ENCODE results near the gene MUTYH. TPM values are rescaled to one million over a fixed set of nuclear protein-coding genes. Genes with fewer than 3 reads are reported as not detected.

MUTYH gene
- total and polyA plus RNA-seq, 5 donors, result 7.7 to 12.7 (median 11.0) TPM

DNA sequence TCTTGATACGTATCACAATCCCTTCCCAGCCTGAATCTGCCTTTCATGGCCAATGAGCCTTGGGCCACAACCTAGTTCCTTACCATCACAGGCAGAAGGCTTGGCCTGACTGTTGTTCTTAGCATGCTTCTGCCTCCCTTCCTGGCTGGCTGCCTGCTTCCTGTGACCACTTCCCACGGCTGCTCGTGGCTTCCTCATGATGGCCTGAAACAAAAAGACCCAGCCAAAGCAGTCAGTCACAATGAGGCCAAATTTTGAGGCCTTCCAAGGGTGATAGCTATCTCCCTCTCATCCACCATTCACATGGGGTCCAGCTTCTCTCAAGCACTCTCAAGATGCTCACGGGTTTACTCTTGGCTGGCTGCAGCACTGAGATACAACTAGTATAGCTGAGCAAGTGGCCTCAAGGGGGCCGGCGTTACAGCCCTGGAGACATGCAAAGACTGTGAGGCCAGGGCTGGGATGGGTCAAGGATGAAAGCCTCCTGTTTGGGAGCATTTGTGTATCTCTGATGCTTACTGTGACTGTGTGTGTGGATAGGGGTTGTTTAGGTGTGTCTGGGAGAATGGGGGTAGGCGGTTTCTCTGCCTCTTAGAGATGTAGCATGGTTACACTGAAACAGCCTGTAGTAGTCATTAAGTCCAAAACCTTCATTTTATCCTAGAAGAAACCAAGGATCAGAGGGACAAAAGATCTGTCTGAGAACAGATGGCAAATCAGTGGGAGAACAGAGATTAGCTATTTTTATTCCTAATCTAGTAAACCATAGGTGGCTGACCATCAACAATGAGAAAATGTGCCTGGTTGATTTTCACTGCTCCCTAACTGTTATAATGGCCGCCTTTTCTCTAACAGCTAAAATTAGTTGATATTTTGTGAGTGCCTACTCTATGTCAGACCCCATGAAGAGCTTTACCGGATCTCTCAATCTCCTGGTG is 5.7 kb downstream of the MUTYH start:
- Histone ChIP-seq H3K27ac (ENCODE audit: low read length) (no peak overlapping the region), H3K27me3 (ENCODE audit: control insufficient read depth, insufficient read depth) (no peaks in the 10 kb centered on the region), H3K4me1 (ENCODE audit: control insufficient read depth, insufficient read depth, low read length) (peaks cover 2% of the 10 kb centered on the region), H3K4me3 (ENCODE audit: low read length) (no peak overlapping the region), H3K9me3 (ENCODE audit: control insufficient read depth, low read length) (no peaks in the 10 kb centered on the region)
- DNase-seq, result peak; percentile 61 to 79 (median 77)
- peak in 1 of 2 donors; percentile 48 for ATAC-seq
- intact Hi-C loops (cut with DNase I), result no loop called here
- 61% methylated on average over 9 of the region's 9 CpGs for WGBS

DNA sequence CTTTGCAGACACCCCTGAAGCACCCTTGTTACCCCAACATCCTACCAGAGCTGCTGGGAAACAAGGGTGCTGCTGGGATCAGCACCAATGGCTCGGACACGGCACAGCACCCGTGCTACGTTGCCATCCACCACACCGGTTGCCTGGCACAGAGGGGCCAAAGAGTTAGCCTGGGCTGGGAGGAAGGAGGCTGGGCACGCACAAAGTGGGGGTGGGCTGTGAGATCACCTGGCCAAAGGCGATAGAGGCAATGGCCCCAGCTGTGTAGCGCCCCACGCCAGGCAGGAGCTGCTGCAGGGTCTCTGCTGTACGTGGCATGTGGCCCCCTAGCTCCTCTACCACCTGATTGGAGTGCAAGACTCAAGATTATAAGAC is 7.9 kb downstream of the MUTYH start:
- Histone ChIP-seq H3K9me3 (ENCODE audit: control insufficient read depth, low read length) (no peaks in the 10 kb centered on the region), H3K27ac (ENCODE audit: low read length) (no peak overlapping the region), H3K4me1 (ENCODE audit: control insufficient read depth, insufficient read depth, low read length) (peaks cover 2% of the 10 kb centered on the region), H3K27me3 (ENCODE audit: control insufficient read depth, insufficient read depth) (no peaks in the 10 kb centered on the region), H3K4me3 (ENCODE audit: low read length) (no peak overlapping the region)
- WGBS, result 95% methylated on average over 10 of the region's 10 CpGs
- intact Hi-C loops (cut with DNase I), result no loop called here
- ATAC-seq (no peak), DNase-seq (no peak)

DNA sequence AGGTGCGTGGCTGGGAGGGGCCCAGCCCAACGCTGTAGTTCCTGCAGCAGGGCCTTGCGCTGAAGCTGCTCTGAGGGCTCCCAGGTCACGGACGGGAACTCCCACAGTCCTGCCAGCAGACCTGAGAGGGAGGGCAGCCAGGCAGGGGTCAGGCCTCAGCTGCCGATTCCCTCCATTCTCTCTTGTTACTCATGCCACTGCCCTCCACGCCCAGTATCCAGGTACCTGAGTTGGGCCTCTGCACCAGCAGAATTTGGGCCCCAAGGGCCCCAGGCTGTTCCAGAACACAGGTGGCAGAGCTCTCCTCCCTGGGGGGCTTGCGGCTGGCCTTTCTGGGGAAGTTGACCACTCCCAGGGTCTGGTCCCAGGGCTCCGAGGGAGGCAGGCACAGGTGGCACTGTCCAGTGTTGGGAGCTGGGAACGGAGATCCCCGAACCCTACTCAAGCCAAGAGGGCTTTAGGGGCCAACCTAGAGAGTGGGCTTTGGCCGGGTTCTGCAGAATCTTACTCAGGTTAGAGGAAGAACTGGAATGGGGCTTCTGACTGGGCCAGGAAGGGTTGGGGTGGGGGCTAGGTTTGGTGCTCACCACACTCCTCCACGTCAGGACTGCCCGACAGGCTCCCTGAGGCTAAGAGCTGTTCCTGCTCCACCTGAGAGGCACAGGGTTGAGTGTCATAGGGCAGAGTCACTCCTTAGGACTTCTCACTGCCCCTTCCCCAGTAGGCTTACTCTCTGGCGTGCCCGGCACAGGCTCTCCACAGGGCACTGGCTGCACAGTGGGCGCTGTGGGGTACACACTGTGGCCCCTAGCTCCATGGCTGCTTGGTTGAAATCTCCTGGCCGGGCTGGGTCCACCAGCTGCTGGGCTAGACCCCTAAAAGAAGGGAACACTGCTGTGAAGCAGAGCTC is 8.5 kb downstream of the MUTYH start:
- DNase-seq (no peak), ATAC-seq (no peak)
- no peaks in the 10 kb centered on the region for H3K27me3 ChIP-seq (ENCODE audit: control insufficient read depth, insufficient read depth)
- 98% methylated on average over 18 of the region's 18 CpGs for WGBS
- intact Hi-C loops (cut with DNase I), result no loop called here
- no peak overlapping the region for H3K4me3 ChIP-seq (ENCODE audit: low read length)
- H3K27ac ChIP-seq (ENCODE audit: low read length), result no peak overlapping the region
- peaks cover 2% of the 10 kb centered on the region for H3K4me1 ChIP-seq (ENCODE audit: control insufficient read depth, insufficient read depth, low read length)
- no peaks in the 10 kb centered on the region for H3K9me3 ChIP-seq (ENCODE audit: control insufficient read depth, low read length)

DNA sequence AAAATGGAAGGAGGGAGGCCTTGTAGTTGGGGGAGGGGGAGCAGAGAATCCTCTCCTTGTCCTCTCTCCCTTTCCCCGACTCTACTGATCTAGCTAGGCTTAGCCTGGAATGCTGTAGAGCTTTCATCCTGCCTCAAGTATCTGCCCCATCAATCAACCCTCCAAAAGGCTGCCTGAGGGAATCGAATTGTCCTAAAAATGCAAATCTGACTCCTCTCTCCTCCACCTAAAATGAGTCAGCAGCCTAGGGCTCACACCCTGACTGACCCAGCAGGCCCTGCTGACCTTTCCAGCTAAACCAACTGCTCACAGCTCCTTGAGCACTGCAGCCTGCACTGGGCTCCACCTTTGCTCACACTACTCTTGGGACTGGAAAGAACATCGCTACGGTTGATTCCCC is 10.8 kb downstream of the MUTYH start:
- 72% methylated on average over 4 of the region's 4 CpGs for WGBS
- intact Hi-C loops (cut with DNase I), result no loop called here
- ATAC-seq (no peak), DNase-seq (no peak)
- peaks cover 1% of the 10 kb centered on the region for H3K4me1 ChIP-seq (ENCODE audit: control insufficient read depth, insufficient read depth, low read length)
- no peaks in the 10 kb centered on the region for H3K9me3 ChIP-seq (ENCODE audit: control insufficient read depth, low read length)
- H3K4me3 ChIP-seq (ENCODE audit: low read length), result no peak overlapping the region
- H3K27me3 ChIP-seq (ENCODE audit: control insufficient read depth, insufficient read depth), result no peaks in the 10 kb centered on the region
- no peak overlapping the region for H3K27ac ChIP-seq (ENCODE audit: low read length)

DNA sequence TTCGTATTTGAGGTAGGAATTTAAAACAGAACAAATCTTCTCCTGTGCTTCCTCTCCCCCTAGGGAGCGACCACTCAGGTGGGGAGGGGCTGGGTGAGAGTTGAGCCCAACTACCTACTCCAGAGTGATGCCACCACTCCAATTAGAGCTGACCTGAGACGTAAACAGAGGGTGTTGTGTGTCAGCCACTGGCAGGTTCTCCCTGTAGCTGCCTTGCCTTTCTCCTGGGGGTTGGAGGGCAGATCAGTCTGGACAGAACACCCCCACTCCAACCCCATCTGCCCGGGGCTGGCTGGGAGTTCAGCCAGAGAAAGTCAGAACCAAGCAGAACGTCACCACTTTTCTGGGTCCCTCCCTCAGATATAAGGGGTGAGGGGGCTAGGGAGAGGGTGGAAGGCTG is 11.6 kb downstream of the MUTYH start:
- Histone ChIP-seq H3K27me3 (ENCODE audit: control insufficient read depth, insufficient read depth) (no peaks in the 10 kb centered on the region), H3K27ac (ENCODE audit: low read length) (no peak overlapping the region), H3K4me3 (ENCODE audit: low read length) (no peak overlapping the region), H3K9me3 (ENCODE audit: control insufficient read depth, low read length) (no peaks in the 10 kb centered on the region), H3K4me1 (ENCODE audit: control insufficient read depth, insufficient read depth, low read length) (no peaks in the 10 kb centered on the region)
- WGBS, result 69% methylated on average over 5 of the region's 5 CpGs
- ATAC-seq (no peak), DNase-seq (no peak)
- intact Hi-C loops (cut with DNase I), result no loop called here

DNA sequence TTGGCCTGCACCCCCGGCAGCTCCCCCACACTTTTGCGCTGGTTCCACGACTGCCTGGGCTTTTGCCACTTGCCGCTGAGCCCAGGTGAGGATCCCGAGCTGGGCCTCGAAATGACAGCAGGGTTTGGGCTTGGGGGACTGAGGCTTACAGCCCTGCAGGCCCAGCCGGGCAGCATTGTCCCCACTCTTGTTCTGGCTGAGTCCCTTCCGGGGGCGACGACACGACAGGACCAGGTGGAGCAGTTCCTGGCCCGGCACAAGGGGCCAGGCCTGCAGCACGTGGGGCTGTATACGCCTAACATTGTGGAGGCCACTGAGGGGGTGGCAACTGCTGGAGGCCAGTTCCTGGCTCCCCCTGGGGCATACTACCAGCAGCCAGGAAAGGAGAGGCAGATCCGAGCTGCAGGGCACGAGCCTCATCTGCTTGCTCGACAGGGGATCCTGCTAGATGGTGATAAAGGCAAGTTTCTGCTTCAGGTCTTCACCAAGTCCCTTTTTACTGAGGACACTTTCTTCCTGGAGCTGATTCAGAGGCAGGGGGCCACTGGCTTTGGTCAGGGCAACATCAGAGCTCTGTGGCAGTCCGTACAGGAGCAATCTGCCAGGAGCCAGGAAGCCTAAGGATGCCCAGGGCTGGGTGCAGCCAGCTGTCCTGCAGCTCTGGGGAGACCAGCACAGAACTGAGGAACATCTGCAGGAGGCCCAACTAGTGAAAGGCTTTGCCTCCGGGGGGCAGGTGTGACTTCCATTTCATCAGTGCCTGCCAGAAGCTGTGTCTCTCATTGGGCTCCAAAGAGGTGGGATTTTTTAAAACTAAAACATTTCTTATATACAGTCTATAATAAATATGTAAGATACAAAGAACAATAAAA is 12.4 kb downstream of the MUTYH start:
- Histone ChIP-seq H3K4me1 (ENCODE audit: control insufficient read depth, insufficient read depth, low read length) (no peaks in the 10 kb centered on the region), H3K9me3 (ENCODE audit: control insufficient read depth, low read length) (no peaks in the 10 kb centered on the region), H3K4me3 (ENCODE audit: low read length) (no peak overlapping the region), H3K27me3 (ENCODE audit: control insufficient read depth, insufficient read depth) (no peaks in the 10 kb centered on the region), H3K27ac (ENCODE audit: low read length) (no peak overlapping the region)
- DNase-seq, result peak in 2 of 3 donors; percentile 32 to 64
- intact Hi-C loops (cut with DNase I), result no loop called here
- WGBS, result 72% methylated on average over 19 of the region's 19 CpGs
- ATAC-seq, result no peak

DNA sequence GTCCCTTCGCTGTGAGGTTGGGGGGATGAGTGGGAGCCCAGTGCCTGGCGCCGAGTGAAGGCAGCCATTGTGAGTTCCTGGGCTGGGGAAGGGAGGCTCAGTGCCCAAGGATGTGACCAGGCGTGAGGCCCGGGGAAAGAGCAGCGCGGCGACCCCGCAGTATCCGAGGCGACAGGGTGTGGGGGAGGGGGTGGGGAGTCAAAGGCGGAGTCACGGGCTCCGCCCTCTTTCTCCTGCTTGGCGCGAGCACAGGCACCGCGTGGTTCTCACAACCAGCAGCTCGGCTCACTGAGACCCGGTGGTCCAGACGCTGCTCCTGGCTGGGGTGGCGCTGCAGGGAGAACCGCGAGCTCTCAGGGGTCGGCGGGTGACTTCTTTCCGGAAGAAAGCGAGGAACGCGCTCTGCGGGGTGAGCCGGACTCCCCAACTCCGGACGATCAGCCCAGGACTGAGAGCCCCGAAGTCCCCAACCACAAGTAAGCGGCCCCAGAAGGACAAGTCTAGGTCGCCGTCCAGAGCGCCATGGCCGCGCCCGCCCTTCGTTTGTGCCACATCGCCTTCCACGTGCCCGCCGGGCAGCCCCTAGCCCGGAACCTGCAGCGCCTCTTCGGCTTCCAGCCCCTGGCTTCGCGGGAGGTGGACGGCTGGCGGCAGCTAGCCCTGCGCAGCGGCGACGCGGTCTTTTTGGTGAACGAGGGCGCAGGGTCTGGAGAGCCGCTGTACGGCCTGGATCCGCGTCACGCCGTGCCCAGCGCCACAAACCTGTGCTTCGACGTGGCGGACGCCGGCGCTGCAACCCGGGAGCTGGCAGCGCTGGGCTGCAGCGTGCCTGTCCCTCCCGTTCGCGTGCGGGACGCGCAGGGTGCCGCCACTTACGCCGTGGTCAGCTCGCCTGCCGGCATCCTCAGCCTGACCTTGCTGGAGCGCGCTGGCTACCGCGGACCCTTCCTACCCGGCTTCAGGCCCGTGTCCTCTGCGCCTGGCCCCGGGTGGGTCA is 13.3 kb downstream of the MUTYH start, which contains the start of gene HPDL:
Gene HPDL (plus strand): TSS at position 269 of the 997 bp plus-strand sequence. CDS start 254 bp downstream, at position 523.
- peak within 1 kb of the TSS; percentile 40 for H3K4me3 ChIP-seq (ENCODE audit: low read length)
- no peak within 1 kb of the TSS for H3K27ac ChIP-seq (ENCODE audit: low read length)
- ATAC-seq, result peak; percentile 90 to 91
- no peaks in the 10 kb centered on the region for H3K4me1 ChIP-seq (ENCODE audit: control insufficient read depth, insufficient read depth, low read length)
- H3K9me3 ChIP-seq (ENCODE audit: control insufficient read depth, low read length), result no peaks in the 10 kb centered on the region
- peak; percentile 77 to 90 (median 88) for DNase-seq
- intact Hi-C loops (cut with DNase I), result no loop called here
- 6% methylated on average over 96 of the region's 96 CpGs for WGBS
- no peaks in the 10 kb centered on the region for H3K27me3 ChIP-seq (ENCODE audit: control insufficient read depth, insufficient read depth)

DNA sequence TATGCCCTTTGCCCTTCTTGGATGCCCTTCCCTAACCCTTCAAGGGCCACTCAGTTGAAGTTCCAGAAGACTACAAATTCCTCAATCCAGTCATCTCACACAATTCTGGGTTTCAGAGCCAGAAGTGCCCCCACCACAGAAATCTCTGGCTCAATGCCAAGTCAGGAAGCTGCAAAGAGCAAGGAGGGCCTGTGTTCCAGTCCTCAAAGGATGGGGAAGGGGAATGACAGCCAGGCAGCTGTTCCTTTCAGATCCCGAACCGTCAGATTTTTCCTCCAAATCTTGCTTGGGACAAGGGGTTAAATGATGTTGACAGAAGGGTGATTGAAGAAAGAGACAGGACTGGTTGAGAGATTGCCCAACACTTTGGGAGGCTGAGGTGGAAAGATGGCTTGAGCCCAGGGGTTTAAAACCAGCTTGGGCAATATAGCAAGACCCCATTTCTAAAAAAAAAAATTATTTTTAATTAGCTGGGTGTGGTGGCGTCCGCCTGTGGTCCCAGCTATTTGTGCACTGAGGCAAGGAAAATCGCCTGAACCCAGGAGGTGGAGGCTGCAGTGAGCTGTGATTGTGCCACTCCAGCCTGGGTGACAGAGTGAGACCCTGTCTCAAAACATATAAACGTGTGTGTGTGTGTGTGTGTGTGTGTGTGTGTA is 14.3 kb downstream of the MUTYH start:
- no peaks in the 10 kb centered on the region for H3K9me3 ChIP-seq (ENCODE audit: control insufficient read depth, low read length)
- peak overlapping the region; percentile 40 for H3K4me3 ChIP-seq (ENCODE audit: low read length)
- no peaks in the 10 kb centered on the region for H3K27me3 ChIP-seq (ENCODE audit: control insufficient read depth, insufficient read depth)
- intact Hi-C loops (cut with DNase I), result no loop called here
- no peak overlapping the region for H3K27ac ChIP-seq (ENCODE audit: low read length)
- peak in 1 of 2 donors; percentile 5 for ATAC-seq
- H3K4me1 ChIP-seq (ENCODE audit: control insufficient read depth, insufficient read depth, low read length), result no peaks in the 10 kb centered on the region
- WGBS, result 45% methylated on average over 6 of the region's 6 CpGs
- no peak for DNase-seq

DNA sequence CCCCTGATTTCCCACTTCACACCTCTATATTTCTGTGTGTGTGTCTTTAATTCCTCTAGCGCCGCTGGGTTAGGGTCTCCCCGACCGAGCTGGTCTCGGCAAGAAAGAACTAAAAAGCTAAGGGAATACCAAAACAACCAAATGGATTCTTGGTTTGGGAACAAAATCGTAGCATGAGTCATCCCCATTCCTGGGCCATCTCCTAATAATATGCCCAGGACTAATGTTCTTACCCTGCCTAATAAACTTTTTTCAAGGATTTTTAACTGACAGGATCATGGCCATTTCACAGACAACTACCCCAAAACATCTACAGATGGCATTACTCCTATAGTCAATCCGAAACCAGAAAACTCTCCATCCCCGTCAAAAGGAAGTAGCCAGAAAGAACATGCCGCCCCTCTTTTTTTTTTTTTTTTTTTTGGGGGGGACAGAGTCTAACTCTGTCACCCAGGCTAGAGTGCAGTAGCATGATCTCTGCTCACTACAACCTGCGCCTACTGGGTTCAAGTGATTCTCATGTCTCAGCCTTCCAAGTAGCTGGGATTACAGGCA is 17.7 kb downstream of the MUTYH start:
- no peak for ATAC-seq

More for the DNA sequence above, 17.7 kb downstream of the MUTYH start:
- H3K4me1 ChIP-seq (ENCODE audit: control insufficient read depth, insufficient read depth, low read length), result no peaks in the 10 kb centered on the region
- WGBS, result 86% methylated on average over 10 of the region's 10 CpGs
- no peak overlapping the region for H3K4me3 ChIP-seq (ENCODE audit: low read length)
- intact Hi-C loops (cut with DNase I), result no loop called here
- DNase-seq, result no peak
- no peak overlapping the region for H3K27ac ChIP-seq (ENCODE audit: low read length)
- no peaks in the 10 kb centered on the region for H3K27me3 ChIP-seq (ENCODE audit: control insufficient read depth, insufficient read depth)
- no peaks in the 10 kb centered on the region for H3K9me3 ChIP-seq (ENCODE audit: control insufficient read depth, low read length)
